OCI-LY3 (cell line): ENCODE measurements around the gene PRRG2.

ENCODE experiments used
- EZH2phosphoT487 ChIP-seq: fragments of 200-600 bp; shearing (Covaris generic); IDR thresholded peaks from 2 replicates; pipeline ENCODE4 v1.6.1; 2018; ENCODE audit warnings: antibody characterized with exemption, mixed run types, low read depth
- TF ChIP-seq, protein P1 (sequence below): fragments of 200-600, 300-600 bp; sonication (generic); IDR thresholded peaks from 2 replicates; pipeline ENCODE4 v1.5.1; 2014; ENCODE audit warnings: antibody characterized with exemption, low read length, low read depth

- TF ChIP-seq, protein P1, sequence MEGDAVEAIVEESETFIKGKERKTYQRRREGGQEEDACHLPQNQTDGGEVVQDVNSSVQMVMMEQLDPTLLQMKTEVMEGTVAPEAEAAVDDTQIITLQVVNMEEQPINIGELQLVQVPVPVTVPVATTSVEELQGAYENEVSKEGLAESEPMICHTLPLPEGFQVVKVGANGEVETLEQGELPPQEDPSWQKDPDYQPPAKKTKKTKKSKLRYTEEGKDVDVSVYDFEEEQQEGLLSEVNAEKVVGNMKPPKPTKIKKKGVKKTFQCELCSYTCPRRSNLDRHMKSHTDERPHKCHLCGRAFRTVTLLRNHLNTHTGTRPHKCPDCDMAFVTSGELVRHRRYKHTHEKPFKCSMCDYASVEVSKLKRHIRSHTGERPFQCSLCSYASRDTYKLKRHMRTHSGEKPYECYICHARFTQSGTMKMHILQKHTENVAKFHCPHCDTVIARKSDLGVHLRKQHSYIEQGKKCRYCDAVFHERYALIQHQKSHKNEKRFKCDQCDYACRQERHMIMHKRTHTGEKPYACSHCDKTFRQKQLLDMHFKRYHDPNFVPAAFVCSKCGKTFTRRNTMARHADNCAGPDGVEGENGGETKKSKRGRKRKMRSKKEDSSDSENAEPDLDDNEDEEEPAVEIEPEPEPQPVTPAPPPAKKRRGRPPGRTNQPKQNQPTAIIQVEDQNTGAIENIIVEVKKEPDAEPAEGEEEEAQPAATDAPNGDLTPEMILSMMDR, result no peak
- TF ChIP-seq EZH2phosphoT487, result no peak
Observed at GRCh38 chr19:49544154-49544553, 37.0 kb upstream of the PRRG2 start.
